Middle frontal gyrus (tissue), 1 donor: Measurements from ENCODE around the gene SRP72.
A peak's percentile ranks its signal among the peaks of the same experiment; 100 is the strongest.
"Not testable (repeated sequence)": the region's sequence is repeated elsewhere in the genome, so short reads cannot be mapped to it uniquely, and the experiment has no call there.

Source experiments
- DNase-seq: peaks from one replicate; pipeline ENCODE4 v3.0.0-alpha.2; 2015; ENCODE audit warnings: low spot score; ENCODE audit errors: extremely low spot score

Gene SRP72, protein sequence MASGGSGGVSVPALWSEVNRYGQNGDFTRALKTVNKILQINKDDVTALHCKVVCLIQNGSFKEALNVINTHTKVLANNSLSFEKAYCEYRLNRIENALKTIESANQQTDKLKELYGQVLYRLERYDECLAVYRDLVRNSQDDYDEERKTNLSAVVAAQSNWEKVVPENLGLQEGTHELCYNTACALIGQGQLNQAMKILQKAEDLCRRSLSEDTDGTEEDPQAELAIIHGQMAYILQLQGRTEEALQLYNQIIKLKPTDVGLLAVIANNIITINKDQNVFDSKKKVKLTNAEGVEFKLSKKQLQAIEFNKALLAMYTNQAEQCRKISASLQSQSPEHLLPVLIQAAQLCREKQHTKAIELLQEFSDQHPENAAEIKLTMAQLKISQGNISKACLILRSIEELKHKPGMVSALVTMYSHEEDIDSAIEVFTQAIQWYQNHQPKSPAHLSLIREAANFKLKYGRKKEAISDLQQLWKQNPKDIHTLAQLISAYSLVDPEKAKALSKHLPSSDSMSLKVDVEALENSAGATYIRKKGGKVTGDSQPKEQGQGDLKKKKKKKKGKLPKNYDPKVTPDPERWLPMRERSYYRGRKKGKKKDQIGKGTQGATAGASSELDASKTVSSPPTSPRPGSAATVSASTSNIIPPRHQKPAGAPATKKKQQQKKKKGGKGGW

GRCh38 chr4:56467284-56468096 is at the start of gene SRP72:
TSS of gene SRP72 (plus strand) at chr4:56467617. CDS start at chr4:56467636, 19 bp downstream.
- peak; percentile 88 for DNase-seq

GRCh38 chr4:56424176-56424575 is 43.2 kb upstream of the SRP72 start:
- no peak for DNase-seq

- no peak for DNase-seq
These were observed 42.5 kb upstream of the SRP72 start for GRCh38 chr4:56424697-56425514.

DNA sequence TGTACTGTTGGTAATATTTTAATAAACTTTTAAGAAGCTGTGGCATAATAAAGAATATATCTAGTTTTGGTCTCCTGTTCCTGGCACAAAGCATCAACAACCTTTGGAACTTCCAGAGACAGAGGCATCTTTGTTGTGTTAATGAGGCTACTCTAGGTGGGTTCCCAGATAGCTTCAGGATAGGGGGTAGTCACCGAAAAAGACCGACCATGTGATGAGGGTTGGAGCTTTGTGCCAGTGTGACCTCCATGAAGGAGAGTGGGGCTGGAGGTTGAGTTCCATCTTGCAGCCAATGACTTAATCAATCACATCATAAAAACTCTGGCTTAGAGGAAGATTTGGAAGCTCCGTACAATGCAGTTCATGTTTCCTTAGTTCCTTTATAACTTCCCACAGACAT is 41.9 kb upstream of the SRP72 start:
- no peak for DNase-seq

DNA sequence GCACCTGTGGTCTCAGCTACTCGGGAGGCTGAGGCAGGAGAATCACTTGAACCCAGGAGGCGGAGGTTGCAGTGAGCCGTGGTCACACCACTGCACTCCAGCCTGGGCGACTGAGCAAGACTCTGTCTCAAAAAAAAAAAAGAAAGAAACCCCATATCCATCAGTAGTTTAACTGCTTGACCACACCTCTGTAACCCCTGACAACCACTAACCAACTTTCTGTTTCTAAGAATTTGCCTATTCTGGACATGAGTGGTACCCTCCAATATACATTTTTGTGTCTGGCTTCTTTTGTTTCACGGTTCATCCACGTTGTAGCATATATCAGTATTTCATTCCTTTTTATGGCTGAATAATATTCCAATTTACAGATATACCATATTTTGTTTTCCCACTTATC is 41.1 kb upstream of the SRP72 start:
- DNase-seq: no peak

DNA sequence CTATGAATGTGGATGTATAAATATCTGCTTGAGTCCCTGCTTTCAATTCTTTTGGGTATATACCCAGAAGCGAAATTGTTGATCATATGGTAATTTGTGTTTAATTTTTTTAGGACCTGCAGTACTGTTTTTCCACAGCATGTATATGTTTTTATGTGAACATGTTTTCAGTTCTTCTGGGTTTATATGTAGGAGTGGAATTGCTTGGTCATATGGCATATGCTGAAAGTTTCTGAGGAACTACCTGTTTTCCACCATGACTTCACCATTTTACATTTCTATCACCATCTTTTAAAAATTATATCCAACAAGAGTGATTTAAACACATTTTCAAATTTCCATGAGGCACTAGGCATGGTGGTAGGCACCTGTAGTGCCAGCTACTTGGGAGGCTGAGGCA is 40.2 kb upstream of the SRP72 start:
- DNase-seq: no peak

DNA sequence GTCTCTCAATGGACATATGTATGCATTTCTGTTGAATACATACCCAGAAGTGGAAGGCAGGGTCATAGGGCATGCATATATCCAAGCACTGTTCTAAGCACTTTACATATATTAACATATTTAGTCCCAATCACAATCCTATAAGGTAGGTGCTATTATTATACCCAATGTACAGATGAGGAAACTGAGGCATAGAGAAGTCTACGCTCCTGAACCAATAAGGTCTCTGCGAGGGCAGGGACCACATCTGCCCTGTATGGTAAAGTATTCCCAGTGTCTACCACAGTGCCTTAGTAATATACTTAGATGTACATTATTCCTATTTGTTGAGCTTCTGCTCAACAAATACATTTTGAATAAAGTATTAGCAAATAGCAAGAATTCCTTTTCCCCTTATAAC is 37.2 kb upstream of the SRP72 start:
- no peak for DNase-seq

DNA sequence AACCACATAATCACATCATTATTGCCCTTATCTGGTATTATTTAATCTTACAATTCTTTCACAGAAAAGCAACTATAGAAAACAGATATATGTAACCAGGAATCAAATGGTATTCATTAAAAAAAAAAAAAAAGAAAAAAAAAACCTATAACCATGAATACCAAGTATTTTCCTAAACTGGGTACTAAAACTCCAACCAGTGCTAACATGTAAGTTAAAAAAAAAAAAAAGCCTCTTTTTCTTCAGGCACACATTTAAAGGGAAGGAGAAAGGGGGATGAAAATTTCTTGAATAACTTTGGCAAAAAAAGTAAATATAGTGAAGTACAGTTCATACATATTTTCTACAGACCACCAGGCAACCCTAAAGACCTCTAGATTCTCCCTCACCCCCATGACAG is 34.1 kb upstream of the SRP72 start:
- DNase-seq: no peak

- no peak for DNase-seq
These were observed 32.7 kb upstream of the SRP72 start for GRCh38 chr4:56434599-56435139.

DNA sequence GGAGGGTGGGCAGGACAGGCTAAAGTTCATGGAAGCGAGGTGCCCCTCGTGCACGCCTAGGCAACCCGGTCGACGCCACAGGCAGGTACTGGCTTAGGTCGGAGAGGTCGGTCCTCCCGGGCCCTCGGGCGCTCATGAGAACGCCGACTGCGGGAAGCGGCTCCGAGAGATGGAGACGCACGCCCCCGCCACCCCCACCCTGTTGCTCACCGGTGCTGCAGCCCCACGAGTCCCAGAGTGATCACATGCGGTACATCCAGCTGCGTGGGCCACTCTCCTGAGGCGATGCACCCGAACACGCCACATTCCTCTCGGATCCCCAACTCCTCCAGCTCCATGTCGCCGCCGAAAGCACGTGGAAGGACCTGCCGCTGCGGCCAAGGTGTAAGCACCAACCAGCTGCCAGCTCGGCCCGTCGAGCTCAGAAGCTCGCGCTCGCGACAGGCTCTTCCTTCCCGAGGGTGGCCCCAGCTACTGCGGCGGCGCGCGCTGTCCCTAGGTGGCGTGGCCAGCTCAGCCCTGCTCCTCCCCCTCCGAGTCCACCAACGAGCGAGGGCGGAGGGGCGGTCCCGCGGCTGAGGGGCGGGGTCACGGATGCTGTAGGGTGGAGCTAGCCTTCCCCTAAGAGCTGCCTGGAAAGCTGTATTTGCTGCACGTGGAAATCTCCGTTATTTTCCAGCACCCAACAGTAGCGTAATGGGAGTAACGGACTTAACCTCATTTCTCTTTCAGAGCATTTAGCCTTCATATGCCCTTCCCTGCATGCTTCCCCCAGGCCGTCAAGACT is 32.1 kb upstream of the SRP72 start, which contains the start of gene PPAT:
PPAT (minus strand) TSS at position 476 of the 787 bp plus-strand sequence; CDS start at position 338, 138 bp downstream.
- DNase-seq: peak; percentile 96

DNA sequence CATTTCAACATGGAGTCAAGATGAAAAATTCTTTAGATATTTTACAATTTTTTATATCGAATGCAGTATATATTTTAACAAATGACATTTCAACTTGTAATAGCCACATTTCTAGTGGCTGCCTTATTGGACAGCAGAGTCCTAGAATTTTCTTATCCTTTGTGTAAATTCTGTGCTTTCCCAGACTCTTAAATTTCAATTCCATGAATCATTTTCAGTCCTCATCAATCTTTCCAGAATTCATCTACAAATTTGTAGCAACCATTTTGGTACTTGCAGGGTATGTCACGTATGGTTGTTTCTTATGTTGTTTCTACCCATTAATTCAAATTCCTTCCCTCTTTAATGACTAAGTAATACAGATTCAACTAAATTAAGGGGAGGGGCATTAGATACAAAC is 28.7 kb upstream of the SRP72 start:
- DNase-seq: no peak

DNA sequence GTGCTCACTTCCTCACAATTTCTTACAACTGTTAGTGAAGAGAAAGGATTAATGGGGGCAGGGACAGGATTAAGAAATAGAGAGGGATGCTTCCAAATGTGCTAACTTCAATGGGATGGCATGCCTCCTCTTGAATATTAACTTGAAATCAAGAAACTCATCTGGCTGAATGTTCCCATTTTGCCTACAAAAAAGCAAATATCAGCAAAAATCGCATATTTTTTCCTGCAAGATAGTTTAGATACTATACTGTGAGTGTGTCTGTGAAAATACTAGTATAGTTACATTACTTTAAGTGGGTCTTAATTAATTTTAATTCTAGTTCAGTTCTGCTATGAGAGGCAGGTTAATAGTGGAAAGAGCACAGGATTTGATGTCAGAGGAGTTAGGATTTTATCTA is 26.4 kb upstream of the SRP72 start:
- no peak for DNase-seq

DNA sequence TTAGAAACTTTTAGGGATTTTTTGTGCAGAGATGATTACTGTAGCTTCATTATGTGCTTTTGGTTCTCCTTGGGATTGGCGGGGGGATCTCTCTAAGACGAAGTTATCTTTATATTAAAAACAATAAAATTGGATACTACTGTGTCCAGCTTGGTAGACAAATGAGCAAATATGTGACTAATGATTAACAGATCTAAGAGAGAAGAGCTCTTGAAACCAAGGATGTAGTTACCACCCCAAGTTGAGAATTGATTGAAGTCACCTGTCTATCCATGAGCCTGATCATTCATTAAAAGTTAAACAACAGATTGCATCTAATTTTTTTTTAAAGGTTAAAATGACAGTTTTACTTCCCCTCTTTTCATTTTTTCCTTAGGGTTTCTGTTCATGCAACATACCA is 22.7 kb upstream of the SRP72 start:
- no peak for DNase-seq

GRCh38 chr4:56445699-56446098 is 21.7 kb upstream of the SRP72 start:
- no peak for DNase-seq

GRCh38 chr4:56448301-56448700 is 19.1 kb upstream of the SRP72 start:
- no peak for DNase-seq

- DNase-seq: not testable (repeated sequence)
These were observed 17.9 kb upstream of the SRP72 start for GRCh38 chr4:56449475-56449874.

DNA sequence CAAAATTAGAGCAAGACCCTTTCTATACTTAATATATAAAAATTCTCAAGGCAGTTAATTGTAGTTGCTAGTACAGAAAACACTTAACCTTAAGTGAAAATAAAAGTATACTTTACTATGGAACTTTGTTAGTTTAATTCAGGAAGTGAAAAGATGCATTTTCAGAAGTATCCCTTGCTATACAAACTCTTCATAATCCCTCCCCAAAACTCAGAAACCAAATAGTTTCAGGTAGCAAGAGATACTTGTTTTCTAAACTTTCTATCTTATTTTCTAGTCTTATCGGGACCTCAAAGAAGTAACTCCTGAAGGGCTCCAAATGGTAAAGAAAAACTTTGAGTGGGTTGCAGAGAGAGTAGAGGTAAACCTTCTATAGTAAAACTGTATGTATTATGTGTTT is 17.1 kb upstream of the SRP72 start:
- DNase-seq: no peak

GRCh38 chr4:56460085-56460484 is 7.3 kb upstream of the SRP72 start:
- no peak for DNase-seq

DNA sequence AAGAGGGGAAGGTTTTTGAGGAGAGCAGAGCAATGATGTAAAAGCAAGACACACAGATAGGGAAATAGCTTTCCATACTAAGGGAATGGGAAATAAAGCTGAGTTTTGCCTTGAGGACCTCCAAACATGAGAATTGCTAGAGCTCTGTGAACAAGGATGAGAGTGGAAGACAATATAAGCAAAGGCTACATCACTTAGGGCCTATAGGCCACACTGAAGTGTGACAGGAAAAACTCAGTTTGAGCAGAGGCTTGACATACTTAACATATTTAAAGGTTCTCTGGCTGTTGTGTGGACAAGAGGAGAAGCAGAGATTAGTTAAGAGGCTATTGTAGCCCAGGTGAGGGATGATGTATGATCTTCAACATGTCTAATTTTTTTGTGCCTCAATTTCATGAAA is 5.3 kb upstream of the SRP72 start:
- DNase-seq: no peak

- no peak for DNase-seq
These were observed 3.7 kb upstream of the SRP72 start for GRCh38 chr4:56463711-56464110.
